IMR-90 (cell line): ENCODE measurements around the gene TCOF1. TPM values are rescaled to one million over a fixed set of nuclear protein-coding genes. Genes with fewer than 3 reads are reported as not detected.
A peak's percentile ranks its signal among the peaks of the same experiment; 100 is the strongest.

Experiments
- ATAC-seq: fragments of 200-7000 bp; cut with Tn5 transposase; 2 replicates; pipeline ENCODE4 v1.9.1; 2020; ENCODE audit warnings: low read depth, mild to moderate bottlenecking, moderate library complexity
- BruUV-seq: library from RNA; stranded (reverse); fragments of 400-500 nt; replicated peaks from 2 replicates; lab custom pipeline; 2021; lab: Mats Ljungman, UMichigan
- CTCF ChIA-PET: fragments of 300-600 bp; formaldehyde crosslinking; extraction: SDS; loops from one replicate; lab custom pipeline; 2021; ENCODE audit warnings: antibody characterized with exemption; lab: Yijun Ruan, JAX
- POLR2A ChIA-PET: fragments of 300-600 bp; sonication (Branson Sonifier 250); formaldehyde crosslinking; loops from one replicate; lab custom pipeline; 2022; ENCODE audit warnings: antibody characterized with exemption; ENCODE audit not compliant: unreplicated experiment; lab: Charles Lee
- DNase-seq: peaks from one replicate; pipeline ENCODE4 v3.0.0; 2013
- H2AFZ ChIP-seq: replicated peaks from 2 replicates; pipeline ENCODE3; 2013; ENCODE audit warnings: low read length, mild to moderate bottlenecking; ENCODE audit not compliant: poor library complexity
- H2AK5ac ChIP-seq: 2 replicates; pipeline ENCODE4 v1.6.1; 2013; ENCODE audit warnings: low read depth, low read length, inconsistent platforms
- H2AK9ac ChIP-seq: replicated peaks from 2 replicates; pipeline ENCODE3; 2013; ENCODE audit warnings: mild to moderate bottlenecking, low read depth, low read length, moderate library complexity; ENCODE audit not compliant: poor library complexity
- H2BK120ac ChIP-seq: 2 replicates; pipeline ENCODE4 v1.6.1; 2013; ENCODE audit warnings: low read depth, low read length, inconsistent platforms
- H2BK15ac ChIP-seq: 3 replicates; pipeline ENCODE4 v1.6.1; 2013; ENCODE audit warnings: low read depth, low read length, inconsistent platforms
- H2BK20ac ChIP-seq: 2 replicates; pipeline ENCODE4 v1.6.1; 2013; ENCODE audit warnings: low read depth, mild to moderate bottlenecking, inconsistent platforms, low read length, moderate library complexity
- H2BK5ac ChIP-seq: 2 replicates; pipeline ENCODE4 v1.6.1; 2013; ENCODE audit warnings: mild to moderate bottlenecking, low read depth, low read length, inconsistent platforms; ENCODE audit not compliant: poor library complexity, severe bottlenecking
- H3K14ac ChIP-seq: replicated peaks from 2 replicates; pipeline ENCODE4 v1.6.1; 2013; ENCODE audit warnings: low read depth, low read length, inconsistent platforms
- H3K18ac ChIP-seq: 2 replicates; pipeline ENCODE4 v1.6.1; 2013; ENCODE audit warnings: low read depth, low read length, control low read depth
- H3K23ac ChIP-seq: 2 replicates; pipeline ENCODE4 v1.6.1; 2013; ENCODE audit warnings: low read depth, low read length, inconsistent platforms
- H3K27ac ChIP-seq: 2 replicates; pipeline ENCODE4 v1.5.1; 2013; ENCODE audit warnings: mild to moderate bottlenecking, control low read depth, low read length; ENCODE audit not compliant: insufficient read depth
- H3K27me3 ChIP-seq: 2 replicates; pipeline ENCODE4 v1.6.1; 2013; ENCODE audit warnings: low read length; ENCODE audit not compliant: control insufficient read depth, insufficient read depth
- H3K36me3 ChIP-seq: 2 replicates; pipeline ENCODE4 v1.6.1; 2013; ENCODE audit warnings: low read length, mixed read lengths; ENCODE audit not compliant: control insufficient read depth, insufficient read depth
- H3K4ac ChIP-seq: 2 replicates; pipeline ENCODE4 v1.6.1; 2013; ENCODE audit warnings: low read depth, low read length, inconsistent platforms
- H3K4me1 ChIP-seq: 2 replicates; pipeline ENCODE4 v1.6.1; 2013; ENCODE audit warnings: low read length, mixed read lengths; ENCODE audit not compliant: control insufficient read depth, insufficient read depth
- H3K4me2 ChIP-seq: 2 replicates; pipeline ENCODE4 v1.6.1; 2013; ENCODE audit warnings: low read depth, mild to moderate bottlenecking, control low read depth, low read length, moderate library complexity
- H3K4me3 ChIP-seq: 2 replicates; pipeline ENCODE4 v1.5.1; 2013; ENCODE audit warnings: low read depth, mild to moderate bottlenecking, control low read depth, low read length, moderate library complexity; ENCODE audit not compliant: insufficient read depth
- H3K56ac ChIP-seq: 2 replicates; pipeline ENCODE4 v1.6.1; 2013; ENCODE audit warnings: low read length, inconsistent platforms; ENCODE audit not compliant: insufficient read depth; ENCODE audit errors: extremely low read depth
- H3K79me1 ChIP-seq, 2 experiments: 2 replicates each; pipeline ENCODE4 v1.6.1; 2013; ENCODE audit warnings: low read length in 2 of 2, inconsistent platforms in 1 of 2, low read depth in 1 of 2
- H3K9ac ChIP-seq: 2 replicates; pipeline ENCODE4 v1.6.1; 2013; ENCODE audit warnings: low read depth, low read length, control low read depth
- H3K9me1 ChIP-seq: 2 replicates; pipeline ENCODE4 v1.6.1; 2013; ENCODE audit warnings: low read length, inconsistent platforms; ENCODE audit not compliant: insufficient read depth
- H3K9me3 ChIP-seq: 2 replicates; pipeline ENCODE4 v1.6.1; 2013; ENCODE audit warnings: low read length; ENCODE audit not compliant: control insufficient read depth, insufficient read depth
- H4K20me1 ChIP-seq: 2 replicates; pipeline ENCODE4 v1.6.1; 2013; ENCODE audit warnings: low read length, inconsistent platforms; ENCODE audit not compliant: insufficient read depth
- H4K5ac ChIP-seq: 2 replicates; pipeline ENCODE4 v1.6.1; 2013; ENCODE audit warnings: mild to moderate bottlenecking, low read depth, low read length, control low read depth
- H4K8ac ChIP-seq, 2 experiments: 2 replicates each; pipeline ENCODE4 v1.6.1; 2013; ENCODE audit warnings: low read depth in 2 of 2, low read length in 2 of 2, control low read depth in 1 of 2, inconsistent platforms in 1 of 2
- H4K91ac ChIP-seq: 2 replicates; pipeline ENCODE4 v1.6.1; 2013; ENCODE audit warnings: low read depth, low read length, inconsistent platforms; ENCODE audit not compliant: insufficient read depth
- CEBPB ChIP-seq: IDR thresholded peaks from 2 replicates; pipeline ENCODE4 v1.6.1; 2012; ENCODE audit warnings: low read depth, low read length, improper control_type of control experiment
- MAFK ChIP-seq: IDR thresholded peaks from 2 replicates; pipeline ENCODE4 v1.6.1; 2012; ENCODE audit warnings: low read depth, low read length, improper control_type of control experiment
- NFE2L2 ChIP-seq: fragments of 150-350 bp; IDR thresholded peaks from 2 replicates; pipeline ENCODE4 v1.6.1; 2016; ENCODE audit warnings: low read depth, mild to moderate bottlenecking, low read length
- RCOR1 ChIP-seq: IDR thresholded peaks from 2 replicates; pipeline ENCODE4 v1.6.1; 2012; ENCODE audit warnings: mild to moderate bottlenecking, low read length, improper control_type of control experiment; ENCODE audit not compliant: insufficient replicate concordance
- WGBS, 2 experiments: methylation state at CpG; one replicate each; pipeline versions ENCODE4 v1.1.5 to v1.1.7; 2013; ENCODE audit warnings: missing lambda C conversion rate in 2 of 2; ENCODE audit not compliant: insufficient read length in 1 of 2; ENCODE audit errors: extremely low coverage in 2 of 2; 5-methylcytosine and 5-hydroxymethylcytosine counted together
- dilution Hi-C: fragments of 300-500 bp; cut with HindIII; formaldehyde crosslinking; loops from one replicate; pipeline ENCODE4 v1.14.3; 2018; ENCODE audit warnings: low sequenced_read_pairs; ENCODE audit not compliant: unreplicated experiment
- in situ Hi-C: fragments of 300-500 bp; cut with MboI; formaldehyde crosslinking; loops from 3 replicates; pipeline ENCODE4 v1.14.3; 2019; ENCODE audit warnings: low sequenced_read_pairs, inconsistent platforms, mixed read lengths
- intact Hi-C: fragments of 100-400 bp; cut with micrococcal nuclease; formaldehyde crosslinking; loops from 2 replicates; pipeline ENCODE4 v1.10.0; 2022
- polyA plus RNA-seq, 3 experiments: library from polyadenylated mRNA; depleted of rRNA; stranded (reverse); fragments of >200 nt; gene quantifications; 2 replicates each; pipeline ENCODE4 v1.2.3, GENCODE V29; 2012; ENCODE audit warnings: low replicate concordance in 1 of 3
- total RNA-seq: library from RNA; depleted of rRNA; stranded (reverse); fragments of >200 nt; gene quantifications from 2 replicates; pipeline ENCODE4 v1.2.3, GENCODE V29; 2012
- TF ChIP-seq, protein P1 (sequence below): conservative IDR thresholded peaks from 2 replicates; pipeline ENCODE4 v1.5.1; 2012; ENCODE audit warnings: mild to moderate bottlenecking, low read depth, low read length, improper control_type of control experiment

TCOF1 gene
- total and polyA plus RNA-seq, 2 of the 4 experiments (the other 2 are of a cell fraction), result 18.2 to 19.7 TPM

DNA sequence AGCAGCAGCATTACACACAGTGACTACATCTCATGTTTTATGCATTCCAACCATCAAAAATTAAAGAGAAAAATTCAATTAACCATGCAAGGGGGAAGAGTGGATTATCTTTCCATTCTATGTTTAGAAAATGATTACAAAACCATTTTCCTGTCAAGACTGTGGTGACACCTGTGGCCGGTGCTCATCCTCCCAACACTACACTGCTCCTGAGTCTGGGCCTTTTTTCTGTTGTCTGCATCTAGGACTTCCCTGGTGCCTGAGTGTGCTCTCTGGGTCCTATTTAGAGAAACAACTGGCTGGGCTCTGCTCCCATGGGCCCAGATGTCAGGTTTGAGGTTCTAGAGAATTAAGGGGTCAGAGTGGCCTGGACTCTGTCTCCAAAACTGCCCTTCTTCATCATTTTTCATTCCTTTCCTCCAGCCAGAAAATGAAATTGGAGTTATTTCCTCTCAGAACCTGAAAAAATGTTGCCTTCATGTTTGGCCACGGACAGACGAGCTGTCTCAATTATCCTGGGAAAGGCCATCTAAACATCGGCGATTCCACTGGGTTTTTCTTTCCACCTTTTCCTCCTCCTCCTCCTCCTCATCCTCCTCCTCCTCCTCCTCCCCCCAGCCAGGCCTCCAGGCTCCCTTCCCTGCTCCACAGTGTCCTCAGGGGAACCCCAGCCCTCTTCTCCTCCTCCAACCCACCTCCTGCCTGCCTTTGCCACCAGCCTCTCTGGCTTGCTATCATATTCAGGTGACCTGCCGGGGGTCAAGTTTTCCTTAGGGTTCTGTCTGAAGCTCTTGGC is 43.4 kb upstream of the TCOF1 start (continued):
- TF ChIP-seq, protein P1, sequence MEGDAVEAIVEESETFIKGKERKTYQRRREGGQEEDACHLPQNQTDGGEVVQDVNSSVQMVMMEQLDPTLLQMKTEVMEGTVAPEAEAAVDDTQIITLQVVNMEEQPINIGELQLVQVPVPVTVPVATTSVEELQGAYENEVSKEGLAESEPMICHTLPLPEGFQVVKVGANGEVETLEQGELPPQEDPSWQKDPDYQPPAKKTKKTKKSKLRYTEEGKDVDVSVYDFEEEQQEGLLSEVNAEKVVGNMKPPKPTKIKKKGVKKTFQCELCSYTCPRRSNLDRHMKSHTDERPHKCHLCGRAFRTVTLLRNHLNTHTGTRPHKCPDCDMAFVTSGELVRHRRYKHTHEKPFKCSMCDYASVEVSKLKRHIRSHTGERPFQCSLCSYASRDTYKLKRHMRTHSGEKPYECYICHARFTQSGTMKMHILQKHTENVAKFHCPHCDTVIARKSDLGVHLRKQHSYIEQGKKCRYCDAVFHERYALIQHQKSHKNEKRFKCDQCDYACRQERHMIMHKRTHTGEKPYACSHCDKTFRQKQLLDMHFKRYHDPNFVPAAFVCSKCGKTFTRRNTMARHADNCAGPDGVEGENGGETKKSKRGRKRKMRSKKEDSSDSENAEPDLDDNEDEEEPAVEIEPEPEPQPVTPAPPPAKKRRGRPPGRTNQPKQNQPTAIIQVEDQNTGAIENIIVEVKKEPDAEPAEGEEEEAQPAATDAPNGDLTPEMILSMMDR, result no peak

DNA sequence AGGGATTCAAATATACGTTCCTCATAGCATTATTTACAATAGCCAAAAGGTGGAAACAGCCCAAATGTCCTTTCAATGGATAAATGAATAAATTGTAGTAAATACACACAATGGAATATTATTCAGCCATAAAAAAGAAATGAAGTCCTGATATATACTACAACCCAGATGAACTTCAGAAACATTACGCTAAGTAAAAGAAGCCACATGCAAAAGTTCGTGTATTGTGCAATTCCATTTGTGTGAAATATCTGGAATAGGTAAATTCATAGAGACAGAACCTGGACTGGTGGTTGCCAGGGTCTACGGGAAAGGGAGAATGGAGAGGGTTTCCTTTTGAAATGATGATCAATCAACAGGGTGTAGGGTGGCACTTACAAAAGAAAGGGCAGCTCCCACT is 42.3 kb upstream of the TCOF1 start:
- in situ Hi-C loops, result no loop called here
- Histone ChIP-seq H3K14ac (no peak overlapping the region), H3K4me1 (peaks cover 31% of the 10 kb centered on the region), H3K79me1 (peaks cover 0 to 8% of the 10 kb centered on the region in 2 experiments; a peak in 2 of 4 replicates), H4K5ac (no peak overlapping the region), H3K4ac (no peak overlapping the region), H4K8ac (no peak overlapping the region), H2AFZ (no peak overlapping the region), H2AK9ac (no peak overlapping the region), H3K9ac (no peak overlapping the region), H3K9me1 (peaks cover 34% of the 10 kb centered on the region), H2BK15ac (no peak overlapping the region; the same call in 2 of the 3 replicates), H3K4me3 (no peak overlapping the region), H3K4me2 (no peak overlapping the region), H2AK5ac (no peak overlapping the region), H4K20me1 (peaks cover 5% of the 10 kb centered on the region; the same call in 1 of the 2 replicates), H2BK120ac (no peak overlapping the region), H3K36me3 (no peaks in the 10 kb centered on the region), H2BK5ac (no peak overlapping the region), H3K18ac (no peak overlapping the region), H3K9me3 (no peaks in the 10 kb centered on the region), H3K23ac (no peak overlapping the region), H2BK20ac (peak overlapping the region; percentile 5; the same call in 1 of the 2 replicates), H4K91ac (no peak overlapping the region), H3K27me3 (no peaks in the 10 kb centered on the region), H3K56ac (no peak overlapping the region), H3K27ac (no peak overlapping the region)
- dilution Hi-C loops, result no loop called here
- no TSS peak for BruUV-seq
- DNase-seq (no peak), ATAC-seq (no peak)
- intact Hi-C loops, result no loop called here
- CTCF ChIA-PET, result no interaction called here
- POLR2A ChIA-PET, result no interaction called here
- no peak for TF ChIP-seq NFE2L2
- no peak for TF ChIP-seq MAFK
- no peak for TF ChIP-seq RCOR1
- TF ChIP-seq CEBPB, result peak; percentile 77
- 85% methylated on average over 2 of the region's 4 CpGs; no CpG with 5 or more reads in 1 of the 2 experiments for WGBS, 2 experiments
